Body of pancreas (tissue), 4 donors: Measurements from ENCODE around the gene BRMS1.

Source experiments
- CTCF ChIP-seq, 7 experiments: fragments of 450-650 bp in 4 of 7; fragments of 200-600 bp in 3 of 7; sonication (generic) in 3 of 7; IDR thresholded peaks; one replicate each; pipeline ENCODE4 v1.5.1; 2016 to 2019; ENCODE audit warnings: antibody characterized with exemption in 7 of 7
- POLR2A ChIP-seq, 3 donors: fragments of 450-650 bp; IDR thresholded peaks; one replicate each; pipeline ENCODE4 v1.6.1; 2016; ENCODE audit warnings: antibody characterized with exemption in 3 of 3, mild to moderate bottlenecking in 2 of 3

DNA sequence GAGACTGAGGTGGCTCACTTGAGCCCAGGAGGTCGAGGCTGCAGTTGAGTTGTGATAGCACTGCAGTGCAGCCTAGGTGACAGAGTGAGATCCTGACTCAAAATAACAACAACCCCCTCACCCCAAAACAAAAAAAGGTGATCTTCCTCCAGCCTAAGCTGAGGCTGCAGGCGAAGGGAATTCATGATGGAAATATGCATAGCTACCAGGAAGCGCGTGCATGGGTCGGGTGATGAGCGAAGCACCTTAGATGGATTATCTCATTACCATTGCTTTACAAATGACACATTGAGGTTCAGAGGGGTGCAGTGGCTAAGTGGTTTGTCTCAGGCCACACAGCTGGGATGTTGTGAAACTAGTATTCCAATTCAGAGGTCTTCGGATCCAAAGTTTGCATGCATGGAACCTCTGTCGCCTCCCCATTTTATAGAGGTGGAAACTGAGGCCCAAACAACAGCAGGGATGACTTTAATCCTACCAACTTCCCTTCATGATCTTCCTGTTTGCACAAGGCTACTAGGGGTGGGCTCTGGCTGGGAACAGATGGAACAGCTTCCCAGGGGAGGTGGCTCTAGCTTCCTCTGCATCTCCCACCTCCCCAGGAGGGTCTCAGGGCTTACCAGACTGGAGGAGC is 22.1 kb upstream of the BRMS1 start:
- TF ChIP-seq CTCF (IDR thresholded peaks at IDR 0.05) (no peak), POLR2A (IDR thresholded peaks at IDR 0.05) (no peak)
